ENCODE data around the gene SNX33. TPM values are rescaled to one million over a fixed set of nuclear protein-coding genes. Genes with fewer than 3 reads are reported as not detected.

SNX33 gene
- total and polyA plus RNA-seq, 2 of the 13 experiments (the other 11 are each of a cell fraction or from before 2014, with no cell fraction given), result 11.0 to 11.6 TPM

GRCh38 chr15:75694241-75695182 is 46.8 kb downstream of the SNX33 start (continued):
- TF ChIP-seq SETDB1 (CRISPR knock-in tag; IDR thresholded peaks at IDR 0.05; ENCODE audit: borderline replicate concordance), result no peak
- no peak for TF ChIP-seq CAMTA2 (CRISPR knock-in tag; IDR thresholded peaks at IDR 0.05; ENCODE audit: borderline replicate concordance)
- no peak for TF ChIP-seq MTF2 (CRISPR knock-in tag; IDR thresholded peaks at IDR 0.05; ENCODE audit: borderline replicate concordance)
- no peak for TF ChIP-seq EP300 (IDR thresholded peaks at IDR 0.05; ENCODE audit: low read depth in 2 of 2, low read length in 2 of 2)
- TF ChIP-seq EP300 (CRISPR knock-in tag; IDR thresholded peaks at IDR 0.05; ENCODE audit: borderline replicate concordance), result no peak
- no peak for TF ChIP-seq MED1 (CRISPR knock-in tag; IDR thresholded peaks at IDR 0.05)
- no peak for TF ChIP-seq ZNF263 (CRISPR knock-in tag; IDR thresholded peaks at IDR 0.05)
- TF ChIP-seq, protein P1, sequence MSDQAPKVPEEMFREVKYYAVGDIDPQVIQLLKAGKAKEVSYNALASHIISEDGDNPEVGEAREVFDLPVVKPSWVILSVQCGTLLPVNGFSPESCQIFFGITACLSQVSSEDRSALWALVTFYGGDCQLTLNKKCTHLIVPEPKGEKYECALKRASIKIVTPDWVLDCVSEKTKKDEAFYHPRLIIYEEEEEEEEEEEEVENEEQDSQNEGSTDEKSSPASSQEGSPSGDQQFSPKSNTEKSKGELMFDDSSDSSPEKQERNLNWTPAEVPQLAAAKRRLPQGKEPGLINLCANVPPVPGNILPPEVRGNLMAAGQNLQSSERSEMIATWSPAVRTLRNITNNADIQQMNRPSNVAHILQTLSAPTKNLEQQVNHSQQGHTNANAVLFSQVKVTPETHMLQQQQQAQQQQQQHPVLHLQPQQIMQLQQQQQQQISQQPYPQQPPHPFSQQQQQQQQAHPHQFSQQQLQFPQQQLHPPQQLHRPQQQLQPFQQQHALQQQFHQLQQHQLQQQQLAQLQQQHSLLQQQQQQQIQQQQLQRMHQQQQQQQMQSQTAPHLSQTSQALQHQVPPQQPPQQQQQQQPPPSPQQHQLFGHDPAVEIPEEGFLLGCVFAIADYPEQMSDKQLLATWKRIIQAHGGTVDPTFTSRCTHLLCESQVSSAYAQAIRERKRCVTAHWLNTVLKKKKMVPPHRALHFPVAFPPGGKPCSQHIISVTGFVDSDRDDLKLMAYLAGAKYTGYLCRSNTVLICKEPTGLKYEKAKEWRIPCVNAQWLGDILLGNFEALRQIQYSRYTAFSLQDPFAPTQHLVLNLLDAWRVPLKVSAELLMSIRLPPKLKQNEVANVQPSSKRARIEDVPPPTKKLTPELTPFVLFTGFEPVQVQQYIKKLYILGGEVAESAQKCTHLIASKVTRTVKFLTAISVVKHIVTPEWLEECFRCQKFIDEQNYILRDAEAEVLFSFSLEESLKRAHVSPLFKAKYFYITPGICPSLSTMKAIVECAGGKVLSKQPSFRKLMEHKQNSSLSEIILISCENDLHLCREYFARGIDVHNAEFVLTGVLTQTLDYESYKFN (CRISPR knock-in tag; conservative IDR thresholded peaks at IDR 0.05), result no peak
- TF ChIP-seq ZFAT (CRISPR knock-in tag; conservative IDR thresholded peaks at IDR 0.05), result no peak
- TF ChIP-seq, protein P2, sequence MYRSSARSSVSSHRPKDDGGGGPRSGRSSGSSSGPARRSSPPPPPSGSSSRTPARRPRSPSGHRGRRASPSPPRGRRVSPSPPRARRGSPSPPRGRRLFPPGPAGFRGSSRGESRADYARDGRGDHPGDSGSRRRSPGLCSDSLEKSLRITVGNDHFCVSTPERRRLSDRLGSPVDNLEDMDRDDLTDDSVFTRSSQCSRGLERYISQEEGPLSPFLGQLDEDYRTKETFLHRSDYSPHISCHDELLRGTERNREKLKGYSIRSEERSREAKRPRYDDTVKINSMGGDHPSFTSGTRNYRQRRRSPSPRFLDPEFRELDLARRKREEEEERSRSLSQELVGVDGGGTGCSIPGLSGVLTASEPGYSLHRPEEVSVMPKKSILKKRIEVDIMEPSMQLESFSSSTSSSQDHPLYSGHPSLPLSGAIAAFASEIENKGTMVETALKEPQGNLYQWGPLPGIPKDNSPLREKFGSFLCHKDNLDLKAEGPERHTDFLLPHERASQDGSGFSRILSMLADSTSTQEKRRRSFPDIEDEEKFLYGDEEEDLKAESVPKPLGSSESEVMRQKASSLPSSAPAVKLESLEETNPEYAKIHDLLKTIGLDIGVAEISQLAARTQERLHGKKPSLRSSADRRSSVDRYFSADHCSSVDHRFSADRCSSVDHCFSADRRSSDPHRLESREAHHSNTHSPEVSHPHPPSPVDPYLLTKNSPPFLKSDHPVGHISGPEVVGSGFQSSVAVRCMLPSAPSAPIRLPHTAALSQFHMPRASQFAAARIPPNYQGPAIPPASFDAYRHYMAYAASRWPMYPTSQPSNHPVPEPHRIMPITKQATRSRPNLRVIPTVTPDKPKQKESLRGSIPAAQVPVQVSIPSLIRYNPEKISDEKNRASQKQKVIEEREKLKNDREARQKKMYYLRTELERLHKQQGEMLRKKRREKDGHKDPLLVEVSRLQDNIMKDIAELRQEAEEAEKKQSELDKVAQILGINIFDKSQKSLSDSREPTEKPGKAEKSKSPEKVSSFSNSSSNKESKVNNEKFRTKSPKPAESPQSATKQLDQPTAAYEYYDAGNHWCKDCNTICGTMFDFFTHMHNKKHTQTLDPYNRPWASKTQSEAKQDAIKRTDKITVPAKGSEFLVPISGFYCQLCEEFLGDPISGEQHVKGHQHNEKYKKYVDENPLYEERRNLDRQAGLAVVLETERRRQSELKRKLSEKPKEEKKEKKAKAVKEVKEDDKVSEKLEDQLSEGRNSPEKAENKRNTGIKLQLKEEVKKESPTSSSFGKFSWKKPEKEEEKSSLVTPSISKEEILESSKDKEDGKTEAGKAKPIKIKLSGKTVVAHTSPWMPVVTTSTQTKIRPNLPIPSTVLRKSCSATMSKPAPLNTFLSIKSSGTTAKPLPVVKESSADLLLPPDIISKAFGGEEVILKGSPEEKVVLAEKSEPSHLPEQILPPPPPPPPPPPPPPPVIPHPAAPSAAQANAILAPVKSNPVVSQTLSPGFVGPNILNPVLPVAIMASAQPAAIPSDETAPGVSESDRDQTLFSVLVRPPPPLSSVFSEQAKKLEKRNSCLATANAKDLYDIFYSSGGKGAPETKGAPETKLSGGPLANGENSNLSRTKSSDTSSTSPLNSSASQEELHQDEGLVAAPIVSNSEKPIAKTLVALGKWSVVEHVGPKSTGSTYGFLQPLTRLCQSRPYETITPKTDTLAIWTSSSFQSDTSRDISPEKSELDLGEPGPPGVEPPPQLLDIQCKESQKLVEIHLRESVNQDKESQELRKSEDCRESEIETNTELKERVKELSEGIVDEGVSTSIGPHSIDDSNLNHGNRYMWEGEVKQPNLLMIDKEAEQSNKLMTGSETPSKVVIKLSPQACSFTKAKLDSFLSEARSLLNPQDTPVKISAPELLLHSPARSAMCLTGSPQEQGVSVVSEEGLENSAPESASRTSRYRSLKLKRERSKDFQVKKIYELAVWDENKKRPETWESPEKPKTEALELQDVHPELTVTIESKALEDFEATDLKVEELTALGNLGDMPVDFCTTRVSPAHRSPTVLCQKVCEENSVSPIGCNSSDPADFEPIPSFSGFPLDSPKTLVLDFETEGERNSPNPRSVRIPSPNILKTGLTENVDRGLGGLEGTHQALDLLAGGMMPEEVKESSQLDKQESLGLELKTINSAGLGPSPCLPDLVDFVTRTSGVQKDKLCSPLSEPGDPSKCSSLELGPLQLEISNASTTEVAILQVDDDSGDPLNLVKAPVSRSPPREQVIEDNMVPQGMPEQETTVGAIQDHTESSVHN (CRISPR knock-in tag; IDR thresholded peaks at IDR 0.05), result no peak
- TF ChIP-seq ZBED4 (CRISPR knock-in tag; IDR thresholded peaks at IDR 0.05; ENCODE audit: borderline replicate concordance), result 0 out of 2 replicates have a peak, but pooled peaks have one; percentile 18
- no peak for TF ChIP-seq GZF1 (CRISPR knock-in tag; IDR thresholded peaks at IDR 0.05)
